SKM-1 treated with dmso at 0.1 percent for 144 hours (cell line): ENCODE data around the gene USF3.

Source experiments
- DNase-seq: peaks from one replicate; lab custom pipeline; 2025; ENCODE audit not compliant: unreplicated experiment; lab: John Stamatoyannopoulos, UW

The USF3 gene

DNA sequence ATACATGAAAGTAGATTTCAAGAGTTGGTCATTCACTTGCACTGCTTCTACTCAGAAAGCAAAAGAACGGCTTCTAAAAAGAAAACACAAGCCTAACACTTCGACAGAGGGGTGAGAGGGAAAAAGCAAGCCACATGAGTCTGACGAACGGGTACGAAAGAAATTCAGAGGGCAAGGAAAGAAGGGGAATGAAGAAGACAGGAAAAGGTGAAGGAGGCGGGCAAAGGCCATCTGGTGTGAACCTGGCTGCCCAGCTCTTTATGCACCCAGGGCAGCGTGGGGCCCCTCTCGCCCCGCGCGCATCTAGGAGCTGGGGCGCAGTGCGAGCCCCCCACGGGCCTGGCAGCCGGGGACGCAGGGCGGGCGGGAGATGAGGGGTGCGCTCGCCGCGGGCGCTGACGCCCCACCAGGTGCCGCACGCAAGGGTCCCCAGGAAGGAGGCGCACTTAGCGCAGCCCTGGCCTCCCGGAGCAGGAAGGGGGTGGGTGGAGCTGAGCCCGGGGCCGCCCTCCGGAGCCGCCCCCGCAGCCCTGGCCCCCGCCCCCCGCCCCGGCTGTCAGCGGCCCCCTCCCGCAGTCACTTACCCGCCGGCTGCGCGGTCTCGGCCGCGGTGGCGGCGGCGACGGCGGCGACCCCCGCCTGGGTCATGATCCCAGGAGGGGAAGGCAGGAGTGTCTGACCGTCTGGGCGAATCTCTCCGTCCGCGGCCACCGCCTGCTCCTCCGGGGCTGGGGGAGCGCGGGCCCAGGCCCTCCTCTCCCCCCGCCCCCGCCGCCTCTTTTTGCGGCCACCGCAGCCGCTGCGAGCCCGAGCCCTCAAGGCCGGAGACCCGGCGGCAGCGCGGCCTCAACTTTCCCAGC lies at the start of gene USF3:
Gene USF3 (minus strand): TSS at position 857 of the 860 bp plus-strand sequence. CDS start 21,764 bp downstream, outside the sequence.
- peak; percentile 52 for DNase-seq

DNA sequence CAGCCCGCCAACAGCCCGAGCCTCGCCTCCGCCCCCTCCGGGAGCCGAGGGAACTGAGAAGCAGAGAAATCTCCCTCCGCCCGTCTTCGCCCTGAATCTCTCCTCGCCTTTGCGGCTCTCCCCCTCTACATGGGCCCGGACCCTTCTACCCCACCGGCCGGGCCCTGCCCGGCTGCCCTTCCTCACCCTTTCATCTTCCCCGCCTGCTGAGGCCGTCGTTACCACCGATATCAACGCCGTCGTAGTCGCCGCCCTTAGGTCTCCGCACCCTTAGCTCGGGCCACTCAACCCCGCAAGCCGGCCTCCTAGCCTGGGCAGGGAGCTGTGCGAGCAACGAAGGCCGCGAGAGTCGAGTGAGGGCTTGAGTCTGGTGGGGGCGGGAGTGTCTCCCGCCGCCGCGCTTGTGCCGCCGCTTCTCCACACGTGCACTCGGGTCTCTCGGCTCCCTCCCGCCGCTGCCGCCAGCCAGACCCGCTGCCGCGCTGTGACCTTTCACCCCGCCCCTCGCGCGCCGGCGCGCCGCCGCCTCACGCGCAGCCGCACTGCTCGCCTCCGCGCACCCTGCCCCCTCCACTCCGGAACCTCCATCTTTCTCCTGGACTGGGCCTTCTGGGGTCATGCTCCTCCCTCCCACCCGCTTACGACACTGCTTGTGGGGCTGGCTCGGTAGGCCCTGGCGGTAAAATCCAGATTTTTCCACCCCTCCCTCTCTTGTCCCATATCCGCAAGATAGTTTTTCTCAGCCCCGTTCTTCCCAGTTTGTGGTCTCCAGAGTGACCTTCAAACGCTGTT lies 49.5 kb upstream of the USF3 start, which contains the start of gene NAA50:
Gene NAA50 (minus strand): TSS at position 494 of the 792 bp plus-strand sequence. CDS start 300 bp downstream, at position 194.
- peak; percentile 91 for DNase-seq

DNA sequence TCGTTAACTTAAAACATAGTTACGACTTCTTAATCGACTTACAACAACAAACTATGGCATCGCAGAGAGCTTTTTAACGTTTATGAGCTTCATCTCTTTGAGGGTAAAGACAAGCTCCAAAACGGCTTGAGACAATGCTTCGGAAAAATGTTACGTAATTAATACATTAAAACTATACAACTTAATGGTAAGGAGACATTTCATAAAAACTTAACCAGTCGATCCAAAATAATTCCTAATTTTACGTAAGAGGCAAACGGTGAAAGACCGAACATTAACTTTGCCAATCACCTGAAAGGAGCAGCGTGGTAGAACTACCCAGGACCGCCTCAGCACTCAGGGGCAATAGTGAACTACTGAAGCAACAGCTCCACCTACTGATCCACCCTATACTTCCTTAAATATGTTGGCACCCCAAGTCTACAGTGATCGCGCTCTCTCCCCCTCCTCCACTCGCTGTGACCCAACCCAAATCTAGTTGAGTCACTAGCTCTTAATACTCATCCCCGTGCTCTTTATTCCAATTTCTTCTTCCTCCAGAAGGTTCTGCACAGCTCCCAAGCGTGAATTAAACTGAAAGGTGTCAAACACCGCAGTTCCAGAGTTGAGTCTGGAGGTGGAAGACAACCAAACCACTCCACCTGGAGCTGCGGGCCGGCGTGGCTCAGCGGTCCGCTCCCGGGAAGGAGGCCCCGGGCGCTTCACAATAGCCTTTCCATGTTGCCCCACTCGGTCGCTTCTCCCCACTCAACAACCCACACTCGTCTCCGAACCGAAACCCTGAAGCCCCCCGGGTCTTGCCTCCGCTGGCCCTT lies 48.7 kb upstream of the USF3 start:
- DNase-seq: peak; percentile 97

DNA sequence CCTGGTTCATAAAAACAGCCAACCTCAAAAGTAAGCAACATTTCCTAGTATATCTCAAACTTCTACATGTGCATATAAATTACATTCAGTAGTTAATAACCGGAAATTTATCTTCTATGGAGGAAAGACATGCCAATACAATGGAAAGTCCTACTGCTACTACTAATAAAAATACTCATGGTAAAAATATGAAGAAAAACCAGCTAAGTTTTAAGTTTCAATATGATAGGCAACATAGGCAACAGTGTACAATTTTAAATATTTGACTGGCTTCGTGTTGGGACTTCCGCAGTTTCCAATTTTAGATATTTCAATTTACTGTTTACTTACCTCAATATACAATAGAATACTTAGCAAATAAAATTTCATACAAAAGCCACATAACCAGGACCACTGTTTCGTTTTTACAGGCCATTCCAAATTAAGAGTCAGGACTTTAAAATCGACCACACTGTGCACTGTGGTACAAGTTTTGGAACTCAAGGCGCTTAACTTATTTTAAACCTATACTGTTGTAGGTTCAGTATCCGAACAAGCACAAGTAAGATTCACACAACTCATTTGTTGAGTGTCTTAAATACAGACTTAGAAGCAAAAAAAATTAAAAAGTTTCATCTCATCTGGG lies 46.7 kb upstream of the USF3 start:
- no peak for DNase-seq

GRCh38 chr3:113741620-113742019 lies 45.2 kb upstream of the USF3 start:
- DNase-seq: no peak

DNA sequence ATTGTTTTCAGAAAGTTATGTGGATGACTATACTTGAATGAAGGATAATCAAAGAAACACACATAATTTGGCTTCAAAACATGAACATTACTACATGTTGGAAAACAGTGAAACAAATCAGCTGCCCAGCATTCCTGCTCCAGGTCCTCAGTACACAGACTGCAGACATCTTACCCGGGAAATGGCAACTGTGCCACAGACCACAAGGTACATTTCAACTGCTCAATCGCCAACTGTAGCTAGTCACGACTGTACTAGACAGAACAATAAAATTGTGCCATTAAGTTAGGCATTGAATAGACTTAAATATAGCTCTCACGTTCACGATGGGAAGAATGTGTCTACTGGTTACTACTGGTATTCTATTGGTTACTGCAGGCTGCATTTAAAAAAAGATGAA lies 44.6 kb upstream of the USF3 start:
- no peak for DNase-seq

DNA sequence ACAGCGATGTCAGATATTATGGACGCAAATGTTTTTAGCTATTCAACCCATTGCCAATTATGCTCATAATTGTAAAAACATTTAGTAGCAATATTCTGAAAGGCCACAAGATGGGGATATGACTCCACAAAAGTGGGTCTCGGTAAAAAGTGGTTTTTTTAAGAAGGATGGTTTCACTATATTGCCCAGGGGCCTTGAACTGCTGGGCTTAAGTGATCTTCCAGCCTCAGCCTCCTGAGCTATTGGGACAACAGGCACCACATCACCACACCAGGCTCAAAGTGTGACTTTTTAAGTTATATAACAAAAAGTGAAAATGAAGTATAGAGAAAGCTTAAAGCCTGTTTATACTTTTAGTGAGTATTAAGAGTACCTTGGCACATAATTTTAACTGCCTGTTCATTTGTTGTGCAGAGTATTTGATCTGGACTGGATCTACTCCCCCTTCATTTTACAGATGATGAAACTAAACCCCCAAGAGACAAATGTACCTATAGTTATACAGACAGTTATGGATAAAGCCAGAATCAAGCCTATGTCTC lies 40.2 kb upstream of the USF3 start:
- DNase-seq: peak; percentile 53

- no peak for DNase-seq
Observed at GRCh38 chr3:113731694-113732093, 35.3 kb upstream of the USF3 start.

DNA sequence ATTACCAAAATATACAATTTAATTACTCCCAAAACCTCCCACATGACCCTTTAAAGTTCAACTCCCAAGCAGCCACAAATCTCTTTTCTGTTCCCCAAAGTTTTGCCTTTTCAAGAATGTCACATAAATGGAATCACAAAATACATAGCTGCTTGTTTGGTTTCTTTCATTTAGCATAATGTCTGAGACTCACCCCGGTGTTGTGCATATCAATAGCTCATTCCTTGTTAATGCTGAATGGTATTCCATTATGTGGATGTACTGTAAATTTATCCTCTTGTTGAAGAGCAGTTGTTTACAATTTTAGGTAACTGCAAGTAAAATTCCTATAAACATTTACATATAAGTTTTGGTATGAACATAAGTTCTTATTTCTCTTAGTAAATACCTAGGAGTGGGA lies 34.1 kb upstream of the USF3 start:
- no peak for DNase-seq

- no peak for DNase-seq
Observed at GRCh38 chr3:113728661-113729060, 32.2 kb upstream of the USF3 start.

- peak; percentile 5 for DNase-seq
Observed at GRCh38 chr3:113721636-113722035, 25.2 kb upstream of the USF3 start.

GRCh38 chr3:113719758-113720157 lies 23.3 kb upstream of the USF3 start:
- no peak for DNase-seq

DNA sequence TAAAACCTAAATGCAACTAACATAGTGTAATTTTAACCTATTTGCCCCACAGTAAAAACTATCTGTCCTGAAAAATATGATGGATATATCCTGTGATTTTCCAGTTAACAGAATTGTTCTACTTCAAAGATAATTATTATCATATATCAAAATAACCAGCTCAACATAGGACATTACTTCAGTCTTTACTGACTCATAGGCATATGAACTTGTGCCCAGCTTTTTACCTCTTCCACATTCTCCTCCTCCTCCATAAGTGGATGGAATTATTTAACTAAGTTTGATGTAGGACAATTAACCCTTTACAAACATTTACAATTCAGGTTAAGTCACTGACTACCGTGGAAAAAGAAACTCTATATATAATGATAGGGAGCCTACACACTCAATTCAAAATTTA lies 22.9 kb upstream of the USF3 start:
- no peak for DNase-seq

GRCh38 chr3:113717818-113718217 lies 21.4 kb upstream of the USF3 start:
- DNase-seq: no peak

GRCh38 chr3:113717308-113717707 lies 20.9 kb upstream of the USF3 start:
- DNase-seq: no peak

- DNase-seq: no peak
Observed at GRCh38 chr3:113714702-113715101, 18.3 kb upstream of the USF3 start.

- no peak for DNase-seq
Observed at GRCh38 chr3:113712129-113712528, 15.7 kb upstream of the USF3 start.

GRCh38 chr3:113707835-113708234 lies 11.4 kb upstream of the USF3 start:
- no peak for DNase-seq

- no peak for DNase-seq
Observed at GRCh38 chr3:113698956-113699355, 2.5 kb upstream of the USF3 start.

- no peak for DNase-seq
Observed at GRCh38 chr3:113698213-113698742, 1.8 kb upstream of the USF3 start.
